Esophagus (tissue), 2 donors: Measurements from ENCODE around the gene NAE1. TPM values are rescaled to one million over a fixed set of nuclear protein-coding genes. Genes with fewer than 3 reads are reported as not detected.

Source experiments
- H3K27ac ChIP-seq, 2 donors: one replicate each; pipeline ENCODE4 v1.5.1; 2013; ENCODE audit warnings: low read depth in 2 of 2, mild to moderate bottlenecking in 2 of 2, inconsistent platforms in 1 of 2, low read length in 1 of 2, moderate library complexity in 1 of 2
- H3K27me3 ChIP-seq, 2 donors: one replicate each; pipeline ENCODE4 v1.6.1; 2013; ENCODE audit warnings: low read length in 2 of 2, control low read depth in 1 of 2, mild to moderate bottlenecking in 1 of 2; ENCODE audit not compliant: insufficient read depth in 2 of 2, control insufficient read depth in 1 of 2
- H3K36me3 ChIP-seq, 2 donors: one replicate each; pipeline ENCODE4 v1.6.1; 2013; ENCODE audit warnings: low read length in 1 of 2; ENCODE audit not compliant: control insufficient read depth in 2 of 2, insufficient read depth in 2 of 2
- H3K4me1 ChIP-seq, 2 donors: one replicate each; pipeline ENCODE4 v1.6.1; 2013; ENCODE audit warnings: low read length in 1 of 2; ENCODE audit not compliant: control insufficient read depth in 2 of 2, insufficient read depth in 2 of 2
- H3K4me3 ChIP-seq, 2 donors: one replicate each; pipeline ENCODE4 v1.5.1; 2013; ENCODE audit warnings: low read length in 2 of 2, mild to moderate bottlenecking in 2 of 2, low read depth in 1 of 2, moderate library complexity in 1 of 2
- H3K9me3 ChIP-seq, 2 donors: one replicate each; pipeline ENCODE4 v1.6.1; 2013; ENCODE audit warnings: mild to moderate bottlenecking in 2 of 2, low read depth in 1 of 2, low read length in 1 of 2, moderate library complexity in 1 of 2; ENCODE audit not compliant: control insufficient read depth in 2 of 2, insufficient read depth in 1 of 2
- WGBS, 2 donors: extraction: QIAGEN DNeasy Blood & Tissue Kit; methylation state at CpG; one replicate each; pipeline ENCODE4 v1.1.7; 2013; 5-methylcytosine and 5-hydroxymethylcytosine counted together
- polyA plus RNA-seq, 2 donors: library from polyadenylated mRNA; stranded (reverse); fragments of 200-250 nt; gene quantifications; one replicate each; pipeline ENCODE4 v1.2.3, GENCODE V29; 2013
- donor health status: healthy with polysubstance abuse.
- donor health status: Bipolar disorder and iron deficiency.

NAE1 gene
- polyA plus RNA-seq, 2 donors, result 22.2 to 32.0 TPM

DNA sequence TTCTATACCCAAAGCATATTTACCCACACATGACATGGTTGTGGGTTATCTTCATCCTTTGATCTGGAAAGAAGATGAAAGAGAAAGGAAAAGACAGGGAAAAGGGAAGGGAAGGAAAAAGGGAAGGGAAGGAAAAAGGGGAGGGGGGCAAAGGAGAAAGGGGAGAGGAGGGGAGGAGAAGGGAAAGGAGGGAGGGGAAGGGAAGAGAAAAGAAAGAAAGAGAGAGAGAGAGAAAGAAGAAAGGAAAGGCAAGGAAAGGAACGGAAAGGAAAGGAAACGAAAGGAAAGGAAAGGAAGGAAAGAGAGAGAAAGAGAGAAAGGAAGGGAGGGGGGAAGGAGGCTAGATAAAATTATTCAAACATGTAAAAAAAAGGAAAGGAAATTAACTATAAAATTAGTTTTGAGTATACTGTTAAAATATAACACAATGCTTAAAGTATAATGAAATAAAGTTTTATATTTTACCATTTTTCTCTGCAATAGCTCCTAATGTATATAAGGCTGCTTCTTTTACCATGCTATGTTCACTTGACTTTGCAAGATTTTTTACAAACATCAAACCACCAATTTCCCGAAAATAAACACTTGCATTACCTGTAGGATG, 40.5 kb downstream of the NAE1 start:
- H3K4me1 ChIP-seq, result no peaks in the 10 kb centered on the region
- no peaks in the 10 kb centered on the region for H3K36me3 ChIP-seq
- H3K4me3 ChIP-seq, result no peak overlapping the region
- 66 to 75% methylated on average over 3 of the region's 3 CpGs for WGBS, 2 donors
- no peaks in the 10 kb centered on the region for H3K9me3 ChIP-seq
- H3K27ac ChIP-seq, result no peak overlapping the region
- H3K27me3 ChIP-seq, result no peaks in the 10 kb centered on the region

GRCh38 chr16:66787427-66787826, 43.3 kb downstream of the NAE1 start:
- H3K4me1 ChIP-seq, result no peaks in the 10 kb centered on the region
- H3K27ac ChIP-seq, result no peak overlapping the region
- no peak overlapping the region for H3K4me3 ChIP-seq
- no peaks in the 10 kb centered on the region for H3K36me3 ChIP-seq
- no peaks in the 10 kb centered on the region for H3K9me3 ChIP-seq
- H3K27me3 ChIP-seq, result no peaks in the 10 kb centered on the region
- WGBS, 2 donors, result 79 to 94% methylated on average over 2 of the region's 2 CpGs

GRCh38 chr16:66786551-66786950, 44.2 kb downstream of the NAE1 start:
- Histone ChIP-seq H3K27me3 (no peaks in the 10 kb centered on the region), H3K36me3 (no peaks in the 10 kb centered on the region), H3K4me1 (no peaks in the 10 kb centered on the region), H3K9me3 (no peaks in the 10 kb centered on the region), H3K27ac (no peak overlapping the region), H3K4me3 (no peak overlapping the region)
- 96 to 97% methylated on average over 3 of the region's 3 CpGs for WGBS, 2 donors

- Histone ChIP-seq H3K27me3 (no peaks in the 10 kb centered on the region), H3K4me3 (no peak overlapping the region), H3K27ac (no peak overlapping the region), H3K36me3 (no peaks in the 10 kb centered on the region), H3K4me1 (no peaks in the 10 kb centered on the region), H3K9me3 (no peaks in the 10 kb centered on the region)
These were observed 54.3 kb downstream of the NAE1 start for GRCh38 chr16:66776457-66776856.

DNA sequence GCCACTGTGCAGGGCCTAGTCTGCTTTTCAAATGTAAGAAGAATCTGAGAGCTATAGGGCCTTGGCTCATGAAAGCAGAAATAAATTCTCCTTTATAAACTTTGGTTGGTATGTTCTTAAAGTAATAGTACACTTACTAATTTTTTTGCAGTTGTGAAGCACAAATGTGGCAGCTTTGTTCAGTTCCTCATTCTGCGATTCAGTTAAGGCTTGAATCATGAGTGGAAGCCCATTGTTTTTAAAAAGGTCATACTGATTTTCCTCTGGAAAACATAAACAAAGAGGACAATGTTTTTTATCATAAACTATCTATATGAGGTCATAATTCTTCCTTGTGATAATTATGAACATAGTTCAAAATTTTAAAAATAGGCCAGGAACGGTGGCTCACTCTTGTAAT, 55.8 kb downstream of the NAE1 start:
- no peaks in the 10 kb centered on the region for H3K36me3 ChIP-seq
- no peaks in the 10 kb centered on the region for H3K4me1 ChIP-seq
- H3K9me3 ChIP-seq, result no peaks in the 10 kb centered on the region
- no peaks in the 10 kb centered on the region for H3K27me3 ChIP-seq
- no peak overlapping the region for H3K27ac ChIP-seq
- 71 to 74% methylated on average over 2 of the region's 2 CpGs for WGBS, 2 donors
- H3K4me3 ChIP-seq, result no peak overlapping the region

DNA sequence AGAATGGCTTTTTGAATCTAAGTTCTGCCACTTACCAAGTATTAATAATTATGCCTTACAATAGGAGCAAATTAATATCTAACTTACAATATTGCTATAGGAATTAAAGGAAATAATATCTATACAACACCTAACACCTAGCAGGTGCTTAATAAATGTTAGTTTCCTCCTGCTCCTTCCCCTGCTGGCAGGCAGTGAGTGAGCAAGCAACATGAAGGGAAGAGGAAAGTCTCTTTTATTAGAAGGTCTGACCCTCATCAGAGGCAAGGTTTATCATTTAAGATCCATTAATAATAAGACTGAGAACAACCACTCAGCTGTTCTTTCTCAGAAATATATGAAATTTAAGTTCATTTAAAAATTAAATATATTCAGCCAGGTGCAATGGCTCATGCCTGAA, 72.7 kb downstream of the NAE1 start:
- Histone ChIP-seq H3K27me3 (no peaks in the 10 kb centered on the region), H3K27ac (no peak overlapping the region), H3K36me3 (no peaks in the 10 kb centered on the region), H3K4me3 (no peak overlapping the region), H3K9me3 (no peaks in the 10 kb centered on the region), H3K4me1 (no peaks in the 10 kb centered on the region)

DNA sequence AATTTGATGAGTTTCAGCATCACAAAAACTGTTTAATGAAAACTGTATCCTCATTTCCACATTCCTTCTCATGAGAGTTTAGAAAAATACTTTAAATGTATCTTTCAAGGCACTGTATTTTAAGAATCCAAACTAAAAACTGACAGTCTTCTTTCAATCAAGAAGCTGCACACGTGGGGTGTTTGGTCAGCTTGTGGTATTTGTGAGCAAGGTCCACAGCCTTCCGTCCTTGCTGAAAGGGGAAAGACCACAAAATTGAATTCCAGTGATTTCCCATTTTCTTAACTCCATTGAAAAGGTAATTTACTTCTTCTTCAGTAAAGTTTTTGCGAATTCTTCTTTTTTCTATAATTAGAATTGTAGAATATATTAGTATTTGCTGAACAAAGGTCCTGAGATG, 76.0 kb downstream of the NAE1 start:
- peaks cover 3 to 8% of the 10 kb centered on the region in 2 donors for H3K4me1 ChIP-seq
- H3K4me3 ChIP-seq, result no peak overlapping the region
- H3K36me3 ChIP-seq, result no peaks in the 10 kb centered on the region
- H3K9me3 ChIP-seq, result no peaks in the 10 kb centered on the region
- no peaks in the 10 kb centered on the region for H3K27me3 ChIP-seq
- 67 to 69% methylated on average over 3 of the region's 3 CpGs for WGBS, 2 donors
- H3K27ac ChIP-seq, result no peak overlapping the region

DNA sequence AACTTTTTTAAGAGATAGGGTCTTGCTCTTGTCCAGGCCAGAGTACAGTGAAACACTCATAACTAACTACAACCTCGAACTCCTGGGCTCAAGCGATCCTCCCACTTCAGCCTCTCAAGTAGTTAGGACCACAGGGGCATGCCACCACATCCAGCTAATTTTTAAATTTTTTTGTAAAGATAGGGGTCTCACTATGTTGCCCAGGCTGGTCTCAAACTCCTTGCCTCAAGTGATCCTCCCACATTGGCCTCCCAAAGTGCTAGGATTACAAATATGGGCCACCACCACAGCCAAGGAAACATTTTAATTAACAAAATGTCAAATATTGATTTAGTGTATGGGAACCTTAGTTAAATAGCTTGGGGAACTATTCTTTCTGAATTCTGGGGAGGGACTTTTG, 76.6 kb downstream of the NAE1 start:
- Histone ChIP-seq H3K27ac (no peak overlapping the region), H3K9me3 (no peaks in the 10 kb centered on the region), H3K4me3 (no peak overlapping the region), H3K27me3 (no peaks in the 10 kb centered on the region), H3K4me1 (peaks cover 3 to 8% of the 10 kb centered on the region in 2 donors), H3K36me3 (peaks cover 0 to under 1% of the 10 kb centered on the region in 2 donors)
- 89 to 93% methylated on average over 2 of the region's 2 CpGs for WGBS, 2 donors

GRCh38 chr16:66752958-66753357, 77.8 kb downstream of the NAE1 start:
- Histone ChIP-seq H3K4me3 (no peak overlapping the region), H3K27ac (no peak overlapping the region), H3K27me3 (no peaks in the 10 kb centered on the region), H3K4me1 (peaks cover 3 to 8% of the 10 kb centered on the region in 2 donors), H3K9me3 (no peaks in the 10 kb centered on the region), H3K36me3 (peaks cover 3% of the 10 kb centered on the region in 2 donors)
- 99% methylated on average over 2 of the region's 2 CpGs for WGBS, 2 donors
